HepG2 (cell line): ENCODE measurements around the gene ZNRD2. TPM values are rescaled to one million over a fixed set of nuclear protein-coding genes. Genes with fewer than 3 reads are reported as not detected.

ENCODE experiments used
- FOSL2 ChIP-seq: sonication (generic); formaldehyde crosslinking; IDR thresholded peaks from 2 replicates; pipeline ENCODE4 v1.4.0; 2020; ENCODE audit warnings: missing genetic modification reagents
- PRDM4 ChIP-seq: sonication (generic); formaldehyde crosslinking; IDR thresholded peaks from 2 replicates; pipeline ENCODE4 v1.9.0; 2021; ENCODE audit warnings: missing genetic modification reagents, borderline replicate concordance
- RARA ChIP-seq: IDR thresholded peaks from 2 replicates; pipeline ENCODE4 v1.6.1; 2016; ENCODE audit warnings: missing genetic modification reagents, missing compliant biosample characterization
- SOX6 ChIP-seq, 2 experiments: fragments of 450-650 bp in 1 of 2; sonication (generic) in 1 of 2; formaldehyde crosslinking in 1 of 2; IDR thresholded peaks; 2 replicates each; pipeline versions ENCODE4 v1.4.0 to v1.6.1; 2017 to 2020; ENCODE audit warnings: antibody characterized with exemption in 1 of 2, mild to moderate bottlenecking in 1 of 2, missing genetic modification reagents in 1 of 2
- THAP9 ChIP-seq: sonication (generic); formaldehyde crosslinking; IDR thresholded peaks from 2 replicates; pipeline ENCODE4; 2020; ENCODE audit warnings: missing genetic modification reagents, mild to moderate bottlenecking, borderline replicate concordance
- ZNF567 ChIP-seq: sonication (generic); formaldehyde crosslinking; IDR thresholded peaks from 2 replicates; pipeline ENCODE4 v1.8.1; 2023; ENCODE audit warnings: mild to moderate bottlenecking, missing genetic modification reagents, borderline replicate concordance
- ZXDC ChIP-seq: sonication (generic); formaldehyde crosslinking; IDR thresholded peaks from 2 replicates; pipeline ENCODE4 v1.5.0; 2020; ENCODE audit warnings: mild to moderate bottlenecking, missing genetic modification reagents
- polyA plus RNA-seq, 8 experiments: library from polyadenylated mRNA; depleted of rRNA in 3 of 8; stranded (reverse) in 7 of 8; unstranded in 1 of 8; fragments of >200 nt; fragmentation: Illumina TruSeq in 4 of 8; extraction: Trizol in 4 of 8; gene quantifications; 2 replicates each; pipeline versions ENCODE4 v1.2.1 to v1.2.3, GENCODE V29; 2011 to 2016; ENCODE audit warnings: low read depth in 4 of 8, missing spikeins in 1 of 8, mixed read lengths in 1 of 8; ENCODE audit not compliant: insufficient read depth in 1 of 8
- total RNA-seq, 5 experiments: library from RNA; depleted of rRNA; stranded (reverse); fragments of >200 nt; fragmentation: Illumina TruSeq; extraction: Trizol; gene quantifications; 2 replicates each; pipeline ENCODE4 v1.2.3, GENCODE V29; 2016; ENCODE audit warnings: low read depth in 1 of 5

Gene ZNRD2
- total and polyA plus RNA-seq, 2 of the 13 experiments (the other 11 are each of a cell fraction or from before 2014, with no cell fraction given): 29.2 to 34.0 TPM

- TF ChIP-seq RARA (CRISPR knock-in tag): no peak
- 0 out of 2 replicates have a peak, but pooled peaks have one; percentile 33 for TF ChIP-seq THAP9 (CRISPR knock-in tag)
- no peak for TF ChIP-seq ZNF567 (CRISPR knock-in tag)
- TF ChIP-seq ZXDC: no peak
- TF ChIP-seq SOX6 (IDR thresholded peaks at IDR 0.05): no peak
- TF ChIP-seq SOX6 (CRISPR knock-in tag; IDR thresholded peaks at IDR 0.05): no peak
- TF ChIP-seq FOSL2: peak; percentile 17; the same call in 1 of the 2 replicates
- no peak for TF ChIP-seq PRDM4 (CRISPR knock-in tag)
Measured at GRCh38 chr11:65593518-65594414, 23.5 kb downstream of the ZNRD2 start (continued).
